NCI-H1105 (cell line): Measurements from ENCODE around the gene SAA2.
"Not testable (repeated sequence)": the region's sequence is repeated elsewhere in the genome, so short reads cannot be mapped to it uniquely, and the experiment has no call there.

Experiments used
- DNase-seq: peaks from one replicate; lab custom pipeline; 2025; lab: John Stamatoyannopoulos, UW

Gene SAA2

GRCh38 chr11:18248561-18248960, at the start of gene SAA2:
Gene SAA2, minus strand, starts transcription at chr11:18248668. Its CDS starts 657 bp downstream, at chr11:18248011.
- no peak for DNase-seq

- DNase-seq = no peak
Measured at GRCh38 chr11:18295316-18295715, 46.8 kb upstream of the SAA2 start.

DNA sequence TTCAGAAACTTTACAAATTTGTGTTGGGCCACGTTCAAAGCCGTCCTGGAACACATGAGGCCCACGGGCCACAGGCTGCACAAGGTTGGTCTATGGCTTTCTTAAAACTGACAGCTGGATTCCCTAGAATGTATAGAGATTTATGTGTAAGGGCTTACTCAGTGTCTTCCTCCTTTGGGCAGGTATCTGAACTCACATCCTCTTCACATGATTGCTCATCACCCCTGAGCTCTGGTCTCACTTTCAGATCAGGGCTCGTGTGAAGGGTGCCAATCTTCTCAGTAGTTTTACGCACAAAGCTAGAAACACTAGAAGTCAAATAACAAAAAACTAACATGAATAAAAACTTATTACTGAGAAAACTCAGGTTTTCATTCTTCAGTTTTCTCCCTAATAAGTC, 46.4 kb upstream of the SAA2 start:
- no peak for DNase-seq

GRCh38 chr11:18288911-18289310, 40.4 kb upstream of the SAA2 start:
- no peak for DNase-seq

GRCh38 chr11:18285841-18286240, 37.4 kb upstream of the SAA2 start:
- DNase-seq = no peak

DNA sequence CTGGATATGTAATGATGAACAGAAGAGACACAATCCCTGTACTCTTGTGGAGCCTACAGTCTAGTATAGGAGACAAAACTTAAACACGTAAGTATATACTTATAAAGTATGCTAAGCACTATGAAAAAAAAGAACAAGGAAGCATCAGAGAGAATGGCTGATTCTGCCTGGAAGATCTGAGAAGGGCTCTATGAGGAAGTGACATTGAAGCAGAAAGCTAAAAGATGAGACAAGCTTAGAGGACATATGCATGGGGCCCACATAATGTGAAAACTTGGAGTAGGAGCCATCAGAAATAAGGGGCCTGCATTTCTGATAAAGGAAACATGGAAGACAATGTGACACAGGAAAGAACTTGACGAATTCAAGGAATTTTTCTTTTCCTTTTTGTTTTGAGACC, 34.2 kb upstream of the SAA2 start:
- DNase-seq = no peak

GRCh38 chr11:18280438-18281045, 32.1 kb upstream of the SAA2 start:
- no peak for DNase-seq

- DNase-seq = no peak
Measured at GRCh38 chr11:18277565-18278271, 29.2 kb upstream of the SAA2 start.

DNA sequence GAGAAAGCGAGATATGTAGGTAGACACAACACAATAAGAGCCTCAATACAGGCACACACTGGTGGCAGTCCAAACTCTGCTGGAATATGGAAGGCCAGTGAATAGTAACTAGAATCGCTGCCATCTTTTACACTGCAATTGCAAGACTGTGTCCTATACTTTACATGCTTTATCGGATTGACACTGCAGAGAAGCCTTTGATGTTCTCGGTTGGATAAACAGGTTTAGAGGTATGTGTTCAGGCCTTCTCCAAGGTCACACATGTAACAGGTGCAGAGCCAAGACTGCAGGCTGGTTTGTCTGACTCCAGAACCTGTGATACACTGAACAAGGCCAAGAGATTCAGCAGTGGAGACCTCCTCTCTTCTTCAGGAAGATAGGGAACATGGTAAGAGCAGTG, 22.7 kb upstream of the SAA2 start:
- no peak for DNase-seq

GRCh38 chr11:18270102-18270501, 21.6 kb upstream of the SAA2 start:
- no peak for DNase-seq

GRCh38 chr11:18269252-18269651, 20.8 kb upstream of the SAA2 start:
- DNase-seq = not testable (repeated sequence)

- not testable (repeated sequence) for DNase-seq
Measured at GRCh38 chr11:18267335-18268133, 19.1 kb upstream of the SAA2 start.

- DNase-seq = no peak
Measured at GRCh38 chr11:18265949-18266348, 17.5 kb upstream of the SAA2 start, which contains the start of gene SAA1. Gene SAA1, plus strand, starts transcription at chr11:18266264. Its CDS starts 624 bp downstream, at chr11:18266888.

- DNase-seq = no peak
Measured at GRCh38 chr11:18264677-18265555, 16.4 kb upstream of the SAA2 start.

DNA sequence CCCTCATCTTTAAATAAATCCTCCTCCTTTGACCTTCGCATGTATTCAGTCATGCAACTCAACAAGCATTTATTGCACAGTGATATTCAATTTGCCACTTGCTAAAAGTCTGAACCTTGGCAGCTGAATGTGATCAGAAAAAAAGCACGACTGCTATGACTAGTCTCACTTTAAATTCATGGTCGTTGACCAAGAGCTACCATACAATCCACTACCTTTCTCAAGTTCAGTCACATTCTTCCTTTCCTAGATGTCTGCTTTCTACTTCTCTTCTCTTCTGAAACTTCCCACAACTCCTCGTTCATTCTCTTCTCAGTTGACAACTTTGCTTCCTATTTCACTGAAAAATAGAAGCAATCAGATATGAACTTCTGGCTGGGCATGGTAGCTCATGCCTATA, 15.6 kb upstream of the SAA2 start:
- no peak for DNase-seq

DNA sequence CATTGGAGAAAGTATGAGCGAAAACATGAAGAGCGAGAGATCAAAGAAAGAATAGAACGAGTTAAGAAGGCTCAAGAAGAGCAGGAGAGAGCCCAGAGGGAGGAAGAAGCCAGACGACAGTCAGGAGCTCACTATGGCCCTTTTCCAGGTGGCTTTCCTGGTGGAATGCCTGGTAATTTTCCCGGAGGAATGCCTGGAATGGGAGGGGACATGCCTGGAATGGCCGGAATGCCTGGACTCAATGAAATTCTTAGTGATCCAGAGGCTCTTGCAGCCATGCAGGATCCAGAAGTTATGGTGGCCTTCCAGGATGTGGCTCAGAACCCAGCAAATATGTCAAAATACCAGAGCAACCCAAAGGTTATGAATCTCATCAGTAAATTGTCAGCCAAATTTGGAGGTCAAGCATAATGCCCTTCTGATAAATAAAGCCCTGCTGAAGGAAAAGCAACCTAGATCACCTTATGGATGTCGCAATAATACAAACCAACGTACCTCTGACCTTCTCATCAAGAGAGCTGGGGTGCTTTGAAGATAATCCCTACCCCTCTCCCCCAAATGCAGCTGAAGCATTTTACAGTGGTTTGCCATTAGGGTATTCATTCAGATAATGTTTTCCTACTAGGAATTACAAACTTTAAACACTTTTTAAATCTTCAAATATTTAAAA, 14.3 kb upstream of the SAA2 start:
- not testable (repeated sequence) for DNase-seq

GRCh38 chr11:18261721-18262120, 13.3 kb upstream of the SAA2 start:
- no peak for DNase-seq

- DNase-seq = no peak
Measured at GRCh38 chr11:18259259-18259658, 10.8 kb upstream of the SAA2 start.

GRCh38 chr11:18254781-18255361, 6.4 kb upstream of the SAA2 start:
- no peak for DNase-seq

GRCh38 chr11:18253778-18254338, 5.4 kb upstream of the SAA2 start:
- no peak for DNase-seq

DNA sequence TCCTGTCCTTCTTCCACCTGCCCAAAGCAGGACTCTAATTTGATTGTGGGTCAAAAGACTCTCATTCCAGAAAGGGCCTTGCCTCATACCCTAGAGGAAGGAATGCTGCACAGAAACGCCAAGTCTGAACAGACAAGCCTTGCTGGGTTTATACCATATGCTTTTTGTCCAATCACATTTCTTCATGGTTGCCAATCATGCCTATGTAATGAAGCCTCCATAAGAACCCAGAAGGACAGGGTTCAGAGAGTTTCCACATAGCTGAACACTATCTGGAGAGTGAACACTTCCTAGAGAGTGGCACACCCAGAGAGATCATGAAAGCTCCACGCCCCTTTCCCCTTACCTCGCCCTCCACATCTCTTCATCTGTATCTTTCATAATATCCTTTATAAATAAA, 4.8 kb upstream of the SAA2 start:
- DNase-seq = no peak
